CD4-positive, CD25-positive, alpha-beta regulatory T cell (primary cell): Measurements from ENCODE around the gene CDK3. TPM values are rescaled to one million over a fixed set of nuclear protein-coding genes. Genes with fewer than 3 reads are reported as not detected.

Experiments used
- ATAC-seq, 2 donors: fragments of 150-1000 bp; cut with Tn5 transposase; one replicate each; pipeline ENCODE4 v1.10.0; 2021; ENCODE audit warnings: low read depth in 2 of 2, moderate number of reproducible peaks in 2 of 2, moderate library complexity in 1 of 2
- DNase-seq, 3 donors: peaks; one replicate each; pipeline versions ENCODE4 v3.0.0 to v3.0.0-alpha.2; 2012 to 2022; ENCODE audit warnings: mixed read lengths in 1 of 3
- H3K27ac ChIP-seq: one replicate; pipeline ENCODE4 v1.7.0; 2013; ENCODE audit warnings: mild to moderate bottlenecking, low read length; ENCODE audit not compliant: insufficient read depth, poor library complexity, severe bottlenecking
- H3K27me3 ChIP-seq: one replicate; pipeline ENCODE4 v1.7.0; 2013; ENCODE audit warnings: low read length; ENCODE audit not compliant: control insufficient read depth, insufficient read depth
- H3K36me3 ChIP-seq: one replicate; pipeline ENCODE4 v1.7.0; 2013; ENCODE audit warnings: mild to moderate bottlenecking, low read length, moderate library complexity; ENCODE audit not compliant: control insufficient read depth, insufficient read depth
- H3K4me1 ChIP-seq: 2 replicates; pipeline ENCODE4 v1.7.0; 2013; ENCODE audit warnings: mild to moderate bottlenecking, low read length; ENCODE audit not compliant: insufficient read depth, control insufficient read depth, poor library complexity, severe bottlenecking
- H3K4me3 ChIP-seq: one replicate; pipeline ENCODE4 v1.7.0; 2013; ENCODE audit warnings: low read depth, mild to moderate bottlenecking, low read length, moderate library complexity
- H3K9me3 ChIP-seq, 2 experiments: 1 replicate in 1 of 2; 2 replicates in 1 of 2; pipeline ENCODE4 v1.7.0; 2013; ENCODE audit warnings: low read length in 2 of 2, mild to moderate bottlenecking in 1 of 2, moderate library complexity in 1 of 2; ENCODE audit not compliant: control insufficient read depth in 2 of 2
- H3K27ac Mint-ChIP-seq, 3 donors: one replicate each; pipeline ENCODE4 v1.8.0; 2020 to 2022; ENCODE audit warnings: mild to moderate bottlenecking in 3 of 3, mixed read lengths in 3 of 3, moderate library complexity in 2 of 3
- H3K27me3 Mint-ChIP-seq: one replicate; pipeline ENCODE4 v1.8.0; 2022; ENCODE audit warnings: mild to moderate bottlenecking, mixed read lengths
- H3K36me3 Mint-ChIP-seq: one replicate; pipeline ENCODE4 v1.8.0; 2020; ENCODE audit warnings: mixed read lengths
- H3K4me1 Mint-ChIP-seq, 4 donors: one replicate each; pipeline ENCODE4 v1.8.0; 2020 to 2022; ENCODE audit warnings: mixed read lengths in 4 of 4, mild to moderate bottlenecking in 1 of 4
- H3K4me3 Mint-ChIP-seq, 4 donors: one replicate each; pipeline ENCODE4 v1.8.0; 2020 to 2022; ENCODE audit warnings: mild to moderate bottlenecking in 4 of 4, mixed read lengths in 4 of 4, moderate library complexity in 3 of 4
- H3K9me3 Mint-ChIP-seq, 7 donors: one replicate each; pipeline ENCODE4 v1.8.0; 2020 to 2022; ENCODE audit warnings: mixed read lengths in 7 of 7, mild to moderate bottlenecking in 3 of 7, moderate library complexity in 2 of 7
- polyA plus RNA-seq, 4 donors: library from polyadenylated mRNA; unstranded; fragments of 300-500 nt; fragmentation: Illumina TruSeq; gene quantifications; one replicate each; pipeline ENCODE4 v1.2.3, GENCODE V29; 2021
- total RNA-seq: library from RNA; stranded (reverse); gene quantifications from one replicate; pipeline ENCODE4 v1.2.3, GENCODE V29; 2022

The CDK3 gene
- total and polyA plus RNA-seq, 5 donors from 2014 or later, result 0.17 to 11.6 (median 0.79) TPM

DNA sequence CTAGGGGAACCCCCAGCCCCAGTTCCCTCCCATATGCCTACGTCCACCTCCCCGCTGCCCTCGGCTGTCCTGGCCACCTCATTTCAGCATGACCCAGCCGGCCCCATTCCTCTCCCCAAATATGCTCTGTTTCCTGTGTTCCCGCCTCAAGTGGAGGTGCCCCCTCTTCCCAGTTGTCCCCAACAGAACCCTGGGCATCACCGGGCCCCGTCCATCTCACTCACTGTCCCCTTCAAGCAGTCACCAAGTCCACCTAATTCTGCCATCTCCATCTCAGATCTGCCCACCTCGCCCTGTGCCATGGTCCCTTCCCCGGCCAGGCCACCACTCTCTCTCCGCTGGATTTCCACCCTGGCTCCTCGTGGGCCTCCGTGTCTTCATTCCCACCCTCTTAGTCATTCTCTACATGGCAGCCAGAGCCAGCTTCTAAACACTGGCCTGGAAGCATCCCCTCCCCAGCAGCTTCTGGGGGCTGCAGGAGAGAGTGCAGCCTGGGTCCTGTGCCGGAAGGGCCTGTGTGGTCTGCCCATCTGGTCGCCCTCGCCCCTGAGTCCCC, 12.8 kb downstream of the CDK3 start:
- no peaks in the 10 kb centered on the region for H3K27me3 Mint-ChIP-seq
- Histone ChIP-seq H3K27me3 (no peaks in the 10 kb centered on the region), H3K27ac (no peak overlapping the region), H3K36me3 (no peaks in the 10 kb centered on the region), H3K4me3 (no peak overlapping the region), H3K4me1 (peaks cover 9% of the 10 kb centered on the region), H3K9me3 (no peaks in the 10 kb centered on the region)
- no peak overlapping the region for H3K27ac Mint-ChIP-seq
- ATAC-seq, result no peak
- no peaks in the 10 kb centered on the region for H3K36me3 Mint-ChIP-seq
- no peak overlapping the region for H3K4me3 Mint-ChIP-seq
- no peak for DNase-seq
- peaks cover 0 to 13% (median 4%) of the 10 kb centered on the region in 4 donors for H3K4me1 Mint-ChIP-seq
- H3K9me3 Mint-ChIP-seq, result no peaks in the 10 kb centered on the region

DNA sequence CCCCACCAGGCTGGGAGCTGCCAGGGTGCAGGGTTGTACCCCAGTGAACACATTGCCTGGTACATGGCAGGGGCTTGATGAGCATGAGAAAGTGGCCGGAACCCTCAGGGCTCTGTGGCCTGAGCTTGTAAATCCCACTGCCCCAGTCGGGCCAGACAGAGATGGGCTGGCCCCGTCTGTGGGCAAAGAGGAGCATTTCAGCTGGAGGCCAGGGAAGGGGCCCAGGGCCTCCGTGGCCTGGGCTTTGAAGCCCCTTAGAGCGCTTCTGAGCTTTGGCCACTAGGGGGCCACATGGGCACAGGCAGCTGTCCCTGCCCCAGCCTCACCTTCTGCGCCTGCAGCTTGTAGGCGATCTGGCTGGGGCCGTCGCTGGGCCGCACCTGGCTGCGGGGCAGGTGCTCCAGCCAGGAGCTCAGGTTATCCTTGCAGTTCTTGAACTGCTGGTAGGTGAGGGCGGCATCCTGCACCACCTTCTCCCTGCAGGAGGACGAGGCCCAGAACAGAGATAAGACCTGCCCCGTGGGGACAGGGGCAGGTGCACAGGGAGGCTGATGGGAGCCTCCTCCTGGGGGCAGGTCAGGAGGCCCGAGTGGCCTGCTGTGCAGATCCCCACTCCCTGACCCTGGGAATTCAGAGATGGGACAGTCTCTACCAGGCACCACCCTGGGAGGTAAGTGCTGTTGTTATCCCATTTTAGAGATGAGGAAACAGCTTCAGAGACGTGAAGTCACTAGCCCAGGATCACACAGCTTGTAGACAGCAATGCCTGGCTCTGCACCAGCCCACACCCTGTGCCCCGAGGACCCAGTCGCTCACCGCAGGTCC, 13.7 kb downstream of the CDK3 start:
- Histone ChIP-seq H3K4me3 (no peak overlapping the region), H3K4me1 (peaks cover 9% of the 10 kb centered on the region), H3K36me3 (no peaks in the 10 kb centered on the region), H3K9me3 (no peaks in the 10 kb centered on the region), H3K27ac (no peak overlapping the region), H3K27me3 (no peaks in the 10 kb centered on the region)
- Mint-ChIP-seq H3K36me3 (no peaks in the 10 kb centered on the region), H3K4me1 (peaks cover 0 to 13% (median 4%) of the 10 kb centered on the region in 4 donors), H3K4me3 (peak overlapping the region in 1 of 4 donors; percentile 57), H3K9me3 (no peaks in the 10 kb centered on the region), H3K27me3 (no peaks in the 10 kb centered on the region), H3K27ac (peak overlapping the region in 2 of 3 donors; percentile 26 to 73)
- DNase-seq, result peak; percentile 68 to 84 (median 79)
- peak; percentile 87 to 93 for ATAC-seq

DNA sequence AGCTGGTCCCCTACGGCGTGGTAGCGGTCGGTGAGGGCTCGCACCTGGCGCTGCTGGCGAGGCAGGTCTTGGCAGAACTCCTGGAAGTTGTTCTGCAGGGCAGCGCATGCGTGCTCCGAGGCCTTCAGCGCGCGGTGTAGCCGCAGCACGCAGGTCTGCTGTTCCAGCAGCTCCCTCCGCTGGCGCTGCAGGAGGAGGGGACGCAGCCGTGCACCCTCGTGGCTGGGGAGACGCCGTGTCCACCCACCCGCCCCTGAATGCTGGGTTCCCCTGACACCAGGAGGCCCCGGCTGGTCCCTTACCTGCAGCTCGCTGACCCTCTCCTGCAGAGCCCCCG, 14.2 kb downstream of the CDK3 start:
- Histone ChIP-seq H3K4me3 (no peak overlapping the region), H3K27ac (no peak overlapping the region), H3K27me3 (no peaks in the 10 kb centered on the region), H3K9me3 (no peaks in the 10 kb centered on the region), H3K36me3 (no peaks in the 10 kb centered on the region), H3K4me1 (peaks cover 9% of the 10 kb centered on the region)
- ATAC-seq, result no peak
- H3K27me3 Mint-ChIP-seq, result no peaks in the 10 kb centered on the region
- H3K4me3 Mint-ChIP-seq, result no peak overlapping the region
- H3K9me3 Mint-ChIP-seq, result no peaks in the 10 kb centered on the region
- no peaks in the 10 kb centered on the region for H3K36me3 Mint-ChIP-seq
- H3K27ac Mint-ChIP-seq, result no peak overlapping the region
- H3K4me1 Mint-ChIP-seq, result peaks cover 0 to 13% (median 4%) of the 10 kb centered on the region in 4 donors
- no peak for DNase-seq

DNA sequence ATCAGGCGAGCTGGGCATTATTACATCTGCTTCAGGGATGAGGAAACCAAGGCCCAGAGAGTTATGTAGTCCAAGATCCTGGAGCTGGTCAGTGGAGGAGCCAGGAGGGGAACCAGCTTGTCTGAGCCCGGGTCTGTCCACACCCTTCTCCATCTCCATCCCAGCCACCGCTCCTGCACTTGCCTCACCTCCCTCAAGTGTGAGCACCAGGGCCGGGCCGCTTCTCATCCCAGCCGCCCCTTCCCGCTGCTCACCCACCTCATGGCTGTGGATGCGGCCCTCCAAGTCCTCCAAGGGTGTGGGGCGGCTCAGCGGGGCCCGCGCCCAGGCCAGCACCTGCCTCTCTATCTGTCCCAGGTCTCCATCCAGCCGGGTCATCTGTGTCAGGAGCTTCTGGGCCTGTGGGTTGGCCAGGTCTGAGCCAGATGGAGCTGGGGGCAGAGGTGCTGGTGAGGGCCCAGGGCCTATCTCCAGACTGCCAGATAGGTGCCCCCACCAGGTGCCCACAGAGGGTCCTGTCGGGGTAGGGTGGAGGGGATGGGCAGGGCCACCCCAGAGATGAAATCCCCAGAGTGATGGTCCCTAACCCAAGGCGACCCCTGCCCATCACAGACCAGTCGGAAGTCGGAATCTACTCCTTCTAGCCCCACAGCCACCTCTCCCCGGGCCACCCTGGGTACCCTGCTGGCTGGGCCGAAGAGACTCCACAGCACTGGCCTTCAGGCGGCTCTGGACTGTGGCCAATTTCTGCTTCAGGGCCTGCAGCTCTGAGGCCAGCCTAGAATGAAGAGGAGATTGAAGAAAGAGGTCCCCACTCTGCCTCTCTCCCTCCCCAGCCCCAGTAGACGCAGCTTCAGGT, 17.1 kb downstream of the CDK3 start:
- peak overlapping the region in 1 of 3 donors; percentile 51 for H3K27ac Mint-ChIP-seq
- Histone ChIP-seq H3K9me3 (no peaks in the 10 kb centered on the region), H3K27me3 (no peaks in the 10 kb centered on the region), H3K27ac (no peak overlapping the region), H3K36me3 (no peaks in the 10 kb centered on the region), H3K4me3 (no peak overlapping the region), H3K4me1 (peaks cover 9% of the 10 kb centered on the region)
- H3K4me1 Mint-ChIP-seq, result peaks cover 0 to 13% (median 4%) of the 10 kb centered on the region in 4 donors
- H3K27me3 Mint-ChIP-seq, result no peaks in the 10 kb centered on the region
- H3K9me3 Mint-ChIP-seq, result no peaks in the 10 kb centered on the region
- H3K36me3 Mint-ChIP-seq, result no peaks in the 10 kb centered on the region
- DNase-seq (no peak), ATAC-seq (no peak)
- no peak overlapping the region for H3K4me3 Mint-ChIP-seq

DNA sequence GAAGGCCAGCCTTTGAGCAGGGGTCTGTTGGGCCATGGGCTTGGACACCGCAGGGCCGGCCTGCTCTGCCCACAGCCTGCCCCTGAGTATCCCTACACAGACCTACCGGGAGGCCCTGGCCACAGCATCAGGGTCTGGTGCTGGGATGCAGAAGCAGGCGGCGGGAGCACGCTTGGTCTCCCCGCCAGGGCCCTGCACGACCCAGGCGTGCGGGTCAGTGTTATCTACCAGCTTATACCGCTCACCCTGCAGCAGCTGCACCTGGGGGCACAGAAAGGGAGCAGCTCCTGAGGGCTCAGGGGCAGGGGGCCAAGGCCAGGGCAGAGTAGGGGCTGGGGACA, 17.7 kb downstream of the CDK3 start:
- Mint-ChIP-seq H3K4me3 (no peak overlapping the region), H3K4me1 (peaks cover 0 to 16% (median 4%) of the 10 kb centered on the region in 4 donors), H3K9me3 (no peaks in the 10 kb centered on the region), H3K27ac (no peak overlapping the region), H3K36me3 (no peaks in the 10 kb centered on the region), H3K27me3 (no peaks in the 10 kb centered on the region)
- H3K9me3 ChIP-seq, result no peaks in the 10 kb centered on the region
- ATAC-seq (no peak), DNase-seq (no peak)
- H3K36me3 ChIP-seq, result no peaks in the 10 kb centered on the region
- no peak overlapping the region for H3K27ac ChIP-seq
- H3K4me1 ChIP-seq, result peaks cover 9% of the 10 kb centered on the region
- H3K27me3 ChIP-seq, result no peaks in the 10 kb centered on the region
- H3K4me3 ChIP-seq, result no peak overlapping the region

DNA sequence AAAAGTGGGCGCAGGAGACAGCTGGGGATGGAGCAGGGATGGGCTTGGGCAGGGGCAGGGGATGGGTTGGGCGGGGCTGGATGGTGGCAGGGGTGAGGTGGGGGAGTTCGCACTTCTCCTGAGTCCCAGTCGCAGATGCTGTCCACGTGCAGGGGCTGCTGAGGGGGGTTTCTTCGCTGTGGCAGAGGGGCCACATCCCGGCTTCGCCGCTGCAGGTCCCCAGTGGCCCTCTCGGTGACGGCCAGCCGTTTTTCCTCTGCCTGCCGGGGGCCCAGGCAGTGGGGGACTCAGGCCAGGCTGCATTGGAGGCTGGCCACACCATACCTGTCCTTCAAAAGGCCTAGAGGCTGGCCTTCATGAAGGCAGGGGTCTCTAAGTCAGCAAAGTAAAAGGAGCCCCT, 18.1 kb downstream of the CDK3 start:
- Mint-ChIP-seq H3K4me3 (no peak overlapping the region), H3K4me1 (peaks cover 0 to 14% (median 4%) of the 10 kb centered on the region in 4 donors), H3K27ac (no peak overlapping the region), H3K36me3 (no peaks in the 10 kb centered on the region), H3K27me3 (no peaks in the 10 kb centered on the region), H3K9me3 (no peaks in the 10 kb centered on the region)
- DNase-seq (no peak), ATAC-seq (no peak)
- H3K4me1 ChIP-seq, result peaks cover 8% of the 10 kb centered on the region
- H3K27me3 ChIP-seq, result no peaks in the 10 kb centered on the region
- no peak overlapping the region for H3K4me3 ChIP-seq
- H3K9me3 ChIP-seq, result no peaks in the 10 kb centered on the region
- no peak overlapping the region for H3K27ac ChIP-seq
- no peaks in the 10 kb centered on the region for H3K36me3 ChIP-seq

DNA sequence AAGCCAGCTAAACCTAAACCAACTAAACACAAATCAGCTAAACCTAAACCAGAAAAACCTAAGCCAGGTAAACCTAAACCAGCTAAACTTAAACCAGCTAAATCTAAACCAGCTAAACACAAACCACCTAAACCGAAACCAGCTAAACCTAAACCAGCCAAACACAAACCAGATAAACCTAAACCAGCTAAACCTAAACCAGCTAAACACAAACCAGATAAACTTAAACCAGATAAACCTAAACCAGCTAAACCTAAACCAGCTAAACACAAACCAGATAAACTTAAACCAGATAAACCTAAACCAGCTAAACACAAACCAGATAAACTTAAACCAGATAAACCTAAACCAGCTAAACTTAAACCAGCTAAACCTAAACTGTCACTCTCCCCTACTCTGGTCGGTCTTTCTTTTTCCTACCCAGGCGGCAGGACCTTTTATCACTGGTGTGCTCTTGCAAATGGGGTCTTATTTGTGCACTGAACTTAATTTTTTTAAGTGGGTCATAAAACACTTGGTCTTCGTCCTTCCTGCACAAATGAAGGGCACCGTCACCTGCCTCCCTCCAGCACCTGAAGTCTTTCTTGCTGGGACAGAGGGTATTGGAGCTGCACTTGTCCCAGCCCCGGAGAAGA, 19.3 kb downstream of the CDK3 start:
- Mint-ChIP-seq H3K27ac (peak overlapping the region; percentile 67 to 89 (median 82)), H3K4me3 (no peak overlapping the region), H3K4me1 (peaks cover 0 to 4% (median 0%) of the 10 kb centered on the region in 4 donors), H3K36me3 (no peaks in the 10 kb centered on the region), H3K9me3 (no peaks in the 10 kb centered on the region), H3K27me3 (no peaks in the 10 kb centered on the region)
- no peaks in the 10 kb centered on the region for H3K27me3 ChIP-seq
- no peaks in the 10 kb centered on the region for H3K9me3 ChIP-seq
- no peak overlapping the region for H3K27ac ChIP-seq
- H3K4me1 ChIP-seq, result no peaks in the 10 kb centered on the region
- no peak for DNase-seq
- no peak for ATAC-seq
- no peaks in the 10 kb centered on the region for H3K36me3 ChIP-seq
- no peak overlapping the region for H3K4me3 ChIP-seq
